OCI-LY7 (cell line): Measurements from ENCODE around the gene TOR2A.

ENCODE experiments used
- EZH2phosphoT487 ChIP-seq: fragments of 200-600 bp; sonication (generic); IDR thresholded peaks from 2 replicates; pipeline ENCODE4 v1.6.1; 2018; ENCODE audit warnings: low read depth, borderline replicate concordance, mild to moderate bottlenecking, mixed run types, antibody characterized with exemption, low read length, moderate library complexity, mixed read lengths
- TF ChIP-seq, protein P1 (sequence below): fragments of 200-600 bp; sonication (generic); conservative IDR thresholded peaks from 2 replicates; pipeline ENCODE4 v1.5.1; 2014; ENCODE audit warnings: mild to moderate bottlenecking, antibody characterized with exemption, low read length, moderate library complexity, mixed read lengths

DNA sequence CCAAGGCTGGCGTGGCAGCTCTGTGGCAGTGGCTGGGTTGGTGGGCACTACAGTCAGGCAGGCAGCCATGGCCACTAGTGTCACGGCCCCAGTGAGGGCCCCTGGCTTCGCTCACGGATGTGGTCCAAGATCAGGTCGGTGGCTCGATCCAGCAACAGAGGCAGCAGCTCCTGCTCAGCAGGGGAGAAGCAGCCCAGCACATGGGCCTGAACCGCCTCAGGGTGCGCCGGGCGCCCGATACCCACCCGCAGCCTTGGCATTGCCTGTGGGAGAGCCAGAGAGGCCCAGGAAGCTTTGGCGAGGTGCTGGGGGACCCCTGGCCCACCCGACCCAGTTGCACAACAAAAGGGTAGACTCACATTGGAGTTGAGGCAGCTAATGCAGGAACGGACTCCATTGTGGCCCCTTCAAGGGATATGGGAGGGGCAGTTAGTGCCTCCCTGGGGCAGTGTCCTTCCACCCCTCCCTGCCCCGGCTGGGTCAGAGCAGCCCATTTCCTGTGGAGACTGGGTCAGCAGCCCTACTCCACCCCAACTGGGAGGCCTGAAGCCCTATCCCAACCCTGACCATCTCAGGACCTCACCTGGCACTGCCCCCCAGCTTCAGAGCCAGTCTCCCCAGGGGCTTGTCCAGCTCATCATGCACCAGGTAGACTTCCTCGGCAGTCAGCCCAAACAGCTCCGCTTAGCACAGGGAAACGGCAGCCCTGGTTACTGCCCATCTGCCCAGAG, 20.9 kb downstream of the TOR2A start:
- TF ChIP-seq, protein P1, sequence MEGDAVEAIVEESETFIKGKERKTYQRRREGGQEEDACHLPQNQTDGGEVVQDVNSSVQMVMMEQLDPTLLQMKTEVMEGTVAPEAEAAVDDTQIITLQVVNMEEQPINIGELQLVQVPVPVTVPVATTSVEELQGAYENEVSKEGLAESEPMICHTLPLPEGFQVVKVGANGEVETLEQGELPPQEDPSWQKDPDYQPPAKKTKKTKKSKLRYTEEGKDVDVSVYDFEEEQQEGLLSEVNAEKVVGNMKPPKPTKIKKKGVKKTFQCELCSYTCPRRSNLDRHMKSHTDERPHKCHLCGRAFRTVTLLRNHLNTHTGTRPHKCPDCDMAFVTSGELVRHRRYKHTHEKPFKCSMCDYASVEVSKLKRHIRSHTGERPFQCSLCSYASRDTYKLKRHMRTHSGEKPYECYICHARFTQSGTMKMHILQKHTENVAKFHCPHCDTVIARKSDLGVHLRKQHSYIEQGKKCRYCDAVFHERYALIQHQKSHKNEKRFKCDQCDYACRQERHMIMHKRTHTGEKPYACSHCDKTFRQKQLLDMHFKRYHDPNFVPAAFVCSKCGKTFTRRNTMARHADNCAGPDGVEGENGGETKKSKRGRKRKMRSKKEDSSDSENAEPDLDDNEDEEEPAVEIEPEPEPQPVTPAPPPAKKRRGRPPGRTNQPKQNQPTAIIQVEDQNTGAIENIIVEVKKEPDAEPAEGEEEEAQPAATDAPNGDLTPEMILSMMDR = no peak
- TF ChIP-seq EZH2phosphoT487 = no peak
